Fibroblast of peridontal ligament (primary cell): ENCODE measurements around the gene RSBN1.
"Not testable (repeated sequence)": the region's sequence is repeated elsewhere in the genome, so short reads cannot be mapped to it uniquely, and the experiment has no call there.

ENCODE experiments used
- DNase-seq: peaks from one replicate; pipeline ENCODE4 v3.0.0-alpha.2; 2010; ENCODE audit errors: extremely low read depth

Gene RSBN1

DNA sequence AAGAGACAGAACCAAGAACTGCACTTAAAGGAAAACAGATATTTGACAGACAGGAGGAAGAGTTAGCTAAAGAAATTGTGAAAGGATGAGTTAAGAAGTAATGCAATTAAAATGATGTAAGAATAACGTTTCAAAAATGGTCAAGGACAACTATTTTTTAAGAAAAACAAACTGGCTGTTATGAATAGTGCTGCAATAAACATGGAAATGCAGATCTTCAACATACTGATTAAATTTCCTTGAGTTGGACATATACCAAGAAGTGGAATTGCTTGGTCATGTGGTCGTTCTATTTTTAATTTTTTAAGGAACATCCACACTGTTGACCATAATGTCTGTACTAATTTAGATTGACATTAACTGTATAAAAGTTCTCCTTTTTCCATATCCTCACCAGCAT is 29.9 kb downstream of the RSBN1 start:
- DNase-seq: peak; percentile 74

DNA sequence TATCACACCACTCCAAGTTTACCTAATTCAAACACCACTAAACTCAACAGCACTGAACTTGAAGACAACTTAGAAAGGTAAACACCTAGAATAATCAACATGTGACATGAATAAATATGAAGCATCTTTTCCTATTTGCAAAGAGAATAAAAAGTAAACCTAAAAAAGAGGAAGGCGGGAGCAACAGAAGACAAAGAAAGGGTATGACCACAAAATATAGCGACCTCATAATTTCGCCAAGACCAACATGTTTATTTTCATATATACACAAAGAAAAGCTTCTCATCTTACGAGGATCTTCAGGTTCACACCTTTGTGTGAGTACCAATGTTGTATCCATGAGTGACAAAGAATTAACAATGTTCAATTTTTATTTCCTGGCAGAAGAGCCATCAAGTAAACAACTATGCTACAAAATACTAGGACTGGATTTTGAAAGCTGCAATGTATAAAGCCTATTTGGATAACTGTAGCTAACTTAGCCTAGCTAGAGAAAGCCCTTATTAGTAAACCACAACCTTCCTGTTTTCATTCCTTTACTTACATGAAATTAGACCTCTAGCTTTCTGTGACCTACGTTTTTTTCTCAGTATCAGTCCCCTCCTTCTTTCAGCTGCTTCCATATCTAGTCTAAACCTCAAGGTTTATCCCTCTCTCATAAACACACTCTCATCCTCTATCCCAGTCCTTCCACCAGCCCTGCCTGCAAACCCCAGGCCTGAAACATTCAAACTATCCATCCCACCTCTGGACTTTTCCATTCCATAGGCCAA is 31.7 kb downstream of the RSBN1 start:
- DNase-seq: peak; percentile 28

DNA sequence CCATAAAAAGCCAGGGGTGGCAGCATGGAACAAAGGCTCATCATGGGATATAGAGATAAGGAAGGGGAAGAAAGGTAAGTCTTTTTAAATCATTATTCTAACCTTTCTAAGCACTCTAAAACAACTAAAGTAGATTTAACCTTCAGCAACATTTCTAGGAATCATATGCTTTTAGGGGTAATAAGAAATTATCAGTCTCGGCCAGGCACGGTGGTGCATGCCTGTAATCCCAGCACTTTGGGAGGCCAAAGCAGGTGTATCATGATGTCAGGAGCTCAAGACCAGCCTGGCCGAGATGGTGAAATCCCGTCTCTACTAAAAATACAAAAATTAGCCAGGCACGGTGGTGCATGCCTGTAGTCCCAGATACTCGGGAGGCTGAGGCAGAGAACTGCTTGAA is 32.7 kb downstream of the RSBN1 start:
- no peak for DNase-seq

DNA sequence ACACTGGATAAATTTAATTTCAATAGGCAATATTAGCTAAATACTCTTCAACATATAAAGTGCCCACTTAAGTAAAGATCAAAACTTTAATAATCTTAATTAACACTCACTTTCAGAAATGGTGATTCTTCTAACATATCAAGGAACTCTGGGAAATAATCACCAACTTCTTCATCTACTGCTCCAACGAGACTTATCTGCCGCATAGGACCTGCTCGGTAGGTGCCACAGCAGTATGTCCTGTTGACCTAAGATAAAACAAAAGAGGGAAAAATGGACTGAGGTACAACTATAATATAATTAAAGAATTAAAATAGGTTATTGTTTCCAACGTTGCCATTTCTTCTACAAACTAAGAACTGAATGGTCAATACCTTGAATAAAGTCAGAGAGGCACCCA is 34.7 kb downstream of the RSBN1 start:
- DNase-seq: no peak

- DNase-seq: no peak
Observed at GRCh38 chr1:113770031-113770430, 42.2 kb downstream of the RSBN1 start.

- no peak for DNase-seq
Observed at GRCh38 chr1:113769601-113769970, 42.7 kb downstream of the RSBN1 start.

- DNase-seq: no peak
Observed at GRCh38 chr1:113768916-113769600, 43.2 kb downstream of the RSBN1 start.

- peak; percentile 72 for DNase-seq
Observed at GRCh38 chr1:113765306-113766230, 46.7 kb downstream of the RSBN1 start.

GRCh38 chr1:113763661-113764060 is 48.6 kb downstream of the RSBN1 start:
- no peak for DNase-seq

DNA sequence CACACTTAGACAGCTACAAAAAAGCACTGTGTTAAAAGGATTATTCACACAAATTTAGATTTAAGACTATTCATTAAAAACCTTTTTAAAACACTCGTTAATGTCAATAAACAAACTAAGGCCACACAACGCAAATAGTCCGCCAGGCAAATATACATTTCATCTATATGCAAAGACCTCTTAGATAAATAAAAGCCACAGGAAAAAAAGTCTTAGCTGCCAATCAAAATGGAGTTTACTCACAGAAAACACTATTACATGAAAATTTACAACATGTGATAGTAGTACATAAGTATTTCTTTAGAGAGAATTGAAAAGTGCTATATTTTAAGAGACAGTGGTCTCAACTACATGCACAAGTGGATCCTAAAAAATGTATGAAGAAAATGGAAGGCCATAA is 50.3 kb downstream of the RSBN1 start:
- DNase-seq: no peak

DNA sequence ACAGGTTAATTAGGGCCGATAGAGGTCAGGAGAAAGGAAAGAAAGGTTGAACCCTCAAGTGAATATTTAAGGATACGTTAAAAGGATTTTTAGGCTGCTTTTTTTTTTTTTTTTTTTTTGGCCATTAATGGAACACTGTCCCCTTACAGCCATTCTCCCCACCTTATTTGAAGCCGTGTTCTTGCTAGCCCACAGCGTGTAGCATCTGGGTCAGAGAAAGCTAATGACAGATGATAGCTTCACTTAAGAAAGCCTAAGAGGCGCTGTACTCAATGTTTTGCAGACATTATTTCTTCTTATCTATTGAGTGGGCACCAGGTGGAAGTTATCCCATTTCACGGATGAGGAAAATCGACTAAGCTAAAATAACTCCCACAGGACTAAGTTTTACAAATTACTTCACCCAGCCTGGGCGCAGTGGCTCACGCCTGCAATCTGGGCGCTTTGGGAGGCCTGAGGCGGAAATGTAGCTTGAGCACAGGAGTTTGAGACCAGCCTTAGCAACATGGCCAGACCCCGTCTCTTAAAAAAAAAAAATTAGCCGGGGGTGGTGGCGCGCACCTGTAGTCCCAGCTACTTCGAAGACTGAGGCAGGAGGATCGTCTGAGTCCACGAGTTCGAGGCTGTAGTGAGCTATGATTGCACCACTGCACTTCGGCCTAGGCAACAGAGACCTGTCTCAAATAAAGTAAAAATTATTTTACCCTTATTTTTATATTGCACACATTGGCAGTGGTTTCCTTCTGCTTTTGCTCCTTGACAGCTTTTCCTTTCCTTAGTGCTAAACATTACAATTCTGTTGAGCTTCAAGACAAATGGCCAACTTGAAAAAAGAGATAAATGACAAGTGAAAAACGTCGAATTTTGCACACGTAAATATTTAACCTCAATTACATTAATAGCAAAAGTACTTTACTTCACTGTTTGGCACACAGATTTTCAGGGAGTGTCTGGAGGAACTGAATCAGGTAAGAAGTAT is 51.9 kb downstream of the RSBN1 start:
- no peak for DNase-seq

DNA sequence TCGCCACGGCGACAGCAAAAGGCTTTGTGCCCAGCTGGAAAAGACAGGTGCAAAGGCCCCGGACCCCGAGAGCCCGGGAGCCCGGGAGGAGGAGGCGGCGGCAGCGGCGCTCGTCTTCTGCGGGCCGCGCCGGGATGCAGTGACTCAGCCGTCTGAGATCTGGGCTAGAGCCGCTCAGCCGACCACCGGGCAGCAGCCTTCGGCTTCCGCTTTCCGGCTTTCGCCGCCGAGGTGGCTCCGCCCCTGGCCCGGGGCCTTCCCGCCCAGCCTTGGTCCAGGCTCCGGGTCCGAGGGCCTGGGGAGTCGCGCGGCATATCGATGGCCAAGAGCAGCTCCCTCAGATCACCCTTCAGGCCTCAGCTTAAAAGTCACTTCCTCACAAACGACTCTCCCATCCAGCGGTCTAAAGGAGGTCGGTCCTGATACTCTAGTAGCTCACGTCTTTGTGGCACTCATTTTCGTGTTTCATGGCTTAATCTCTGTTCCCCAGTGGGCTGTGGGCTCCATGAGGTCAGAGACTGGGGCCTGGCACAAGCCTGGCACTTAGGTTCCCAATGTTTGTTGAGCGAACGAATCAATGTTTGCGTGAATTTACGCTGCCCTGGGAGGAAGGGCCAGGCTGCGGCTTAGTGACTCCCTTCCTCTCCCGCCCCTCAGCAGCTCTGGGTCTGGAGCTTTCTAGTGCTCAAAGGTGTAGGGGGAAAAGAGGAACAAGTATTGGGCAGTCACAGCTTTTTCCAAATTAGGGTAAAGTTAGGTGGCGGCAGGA is 52.8 kb downstream of the RSBN1 start, which contains the start of gene PHTF1:
TSS of gene PHTF1 (minus strand) at position 154 of the 769 bp plus-strand sequence. CDS start 783 bp downstream, outside the sequence.
- DNase-seq: peak; percentile 78

GRCh38 chr1:113758631-113759332 is 53.5 kb downstream of the RSBN1 start:
- peak; percentile 40 for DNase-seq

DNA sequence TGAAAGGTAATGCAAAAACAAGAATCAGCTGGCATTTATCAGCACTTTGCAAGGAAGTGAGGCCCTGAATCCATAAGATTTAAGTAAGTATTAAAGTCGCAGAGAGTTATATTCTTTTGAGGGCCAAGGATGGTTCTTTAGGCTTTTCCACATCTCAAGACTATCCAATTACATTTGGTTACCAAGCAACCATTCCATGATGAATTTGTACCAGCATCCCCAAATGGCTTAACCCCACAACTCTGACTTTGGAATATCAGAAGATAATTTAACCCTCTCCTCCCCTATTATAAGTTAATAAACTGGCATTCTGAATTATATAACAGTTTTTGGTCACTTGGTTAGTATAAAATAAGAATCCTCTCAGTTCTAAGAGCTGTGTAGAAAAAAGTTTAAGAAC is 55.8 kb downstream of the RSBN1 start:
- no peak for DNase-seq

- not testable (repeated sequence) for DNase-seq
Observed at GRCh38 chr1:113753333-113753732, 58.9 kb downstream of the RSBN1 start.

DNA sequence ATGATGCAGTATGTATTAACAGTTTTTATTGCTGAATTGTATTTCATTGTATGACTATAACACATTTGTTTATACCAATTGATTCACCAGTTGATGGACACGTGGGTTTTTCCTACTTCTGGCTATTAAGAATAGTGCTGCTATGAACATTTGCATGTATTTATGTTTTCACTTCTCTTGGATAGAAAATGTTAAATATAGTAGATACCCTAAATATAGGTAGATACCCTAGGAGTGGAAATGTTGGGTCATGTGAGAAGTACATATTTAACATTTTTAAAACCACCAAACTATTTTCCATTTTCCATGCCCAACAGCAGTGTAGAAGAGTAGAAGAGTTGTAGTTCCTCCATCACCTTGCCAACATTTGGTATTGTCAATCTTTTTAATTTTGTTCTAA is 60.8 kb downstream of the RSBN1 start:
- no peak for DNase-seq

DNA sequence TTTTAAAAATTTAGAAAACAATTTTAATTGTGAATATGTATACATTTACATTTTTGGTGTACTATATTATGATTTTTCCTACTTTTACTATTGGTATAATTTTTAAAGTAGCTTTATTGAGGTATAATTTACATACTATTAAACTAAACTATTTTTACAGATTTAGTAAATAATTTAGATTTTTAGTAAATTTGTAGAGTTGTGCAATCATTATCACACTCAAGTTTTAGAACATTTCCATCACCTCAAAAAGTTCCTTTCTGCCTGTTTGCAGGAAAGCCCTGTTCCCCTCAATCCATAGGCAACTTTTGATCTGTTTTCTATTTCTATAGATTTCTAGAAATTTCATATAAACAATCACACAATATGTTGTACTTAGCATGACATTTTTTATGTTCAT is 61.2 kb downstream of the RSBN1 start:
- DNase-seq: no peak

DNA sequence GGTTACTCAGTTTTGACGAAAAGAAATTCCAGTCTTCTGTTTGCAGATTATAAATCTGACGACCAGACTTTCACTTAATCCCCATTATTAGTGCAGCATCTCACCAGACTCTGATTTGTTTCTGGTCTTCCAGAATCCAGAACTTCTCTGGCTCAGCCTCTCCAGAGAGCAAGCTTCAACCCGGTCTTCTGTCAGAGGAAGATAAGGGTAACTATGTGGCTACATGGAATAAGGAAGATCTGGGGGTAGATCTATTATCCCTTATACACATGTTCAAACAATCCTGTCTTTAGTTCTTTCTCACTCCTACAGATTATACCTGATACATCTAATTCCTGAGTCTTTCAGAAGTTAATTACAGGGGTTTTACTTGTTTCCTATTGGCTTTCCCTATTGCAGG is 62.9 kb downstream of the RSBN1 start:
- DNase-seq: no peak

DNA sequence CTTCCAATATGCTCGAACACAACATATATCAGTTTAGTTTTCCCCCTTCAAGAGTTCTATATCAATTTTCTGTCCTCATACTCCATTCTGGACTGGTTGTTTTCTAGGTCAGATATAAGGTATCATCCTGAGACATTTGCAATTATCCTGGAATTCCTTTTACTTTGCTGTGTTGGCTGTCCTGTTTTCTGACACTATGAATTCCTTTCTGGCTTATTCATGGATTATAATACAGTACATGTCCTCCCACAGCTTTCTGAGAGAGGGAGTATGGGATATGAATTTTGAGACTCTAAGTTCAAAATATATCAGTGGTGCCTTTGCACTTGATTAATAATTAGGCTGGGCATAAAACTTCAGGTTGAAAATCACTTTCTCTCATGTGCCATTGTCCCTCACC is 64.9 kb downstream of the RSBN1 start:
- peak; percentile 15 for DNase-seq

DNA sequence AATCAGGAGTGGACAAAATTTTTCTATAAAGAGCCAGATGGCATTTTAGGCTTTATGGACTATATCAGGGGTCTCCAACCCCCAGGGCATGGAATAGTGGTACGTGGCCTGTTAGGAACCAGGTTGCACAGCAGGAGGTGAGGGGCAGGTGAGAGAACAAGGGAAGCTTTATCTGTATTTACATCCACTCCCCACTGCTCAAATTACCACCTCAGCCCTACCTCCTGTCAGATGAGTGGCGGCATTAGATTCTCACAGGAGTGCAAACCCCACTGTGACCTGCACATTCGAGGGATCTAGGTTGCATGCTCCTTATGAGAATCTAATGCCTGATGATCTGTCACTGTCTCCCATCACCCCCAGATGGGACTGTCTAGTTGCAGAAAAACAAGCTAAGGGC is 66.9 kb downstream of the RSBN1 start:
- no peak for DNase-seq
